ENCODE data around the gene TAF11. TPM values are rescaled to one million over a fixed set of nuclear protein-coding genes. Genes with fewer than 3 reads are reported as not detected.
"Not testable (repeated sequence)": the region's sequence is repeated elsewhere in the genome, so short reads cannot be mapped to it uniquely, and the experiment has no call there.

Gene TAF11
- total RNA-seq, 1 donor from 2014 or later, result 13.7 TPM

GRCh38 chr6:34909320-34909883 is 21.6 kb upstream of the TAF11 start:
- DNase-seq, result no peak
- ATAC-seq (ENCODE audit: poor library complexity), result no peak
- intact Hi-C loops (cut with DNase I), result no loop called here

DNA sequence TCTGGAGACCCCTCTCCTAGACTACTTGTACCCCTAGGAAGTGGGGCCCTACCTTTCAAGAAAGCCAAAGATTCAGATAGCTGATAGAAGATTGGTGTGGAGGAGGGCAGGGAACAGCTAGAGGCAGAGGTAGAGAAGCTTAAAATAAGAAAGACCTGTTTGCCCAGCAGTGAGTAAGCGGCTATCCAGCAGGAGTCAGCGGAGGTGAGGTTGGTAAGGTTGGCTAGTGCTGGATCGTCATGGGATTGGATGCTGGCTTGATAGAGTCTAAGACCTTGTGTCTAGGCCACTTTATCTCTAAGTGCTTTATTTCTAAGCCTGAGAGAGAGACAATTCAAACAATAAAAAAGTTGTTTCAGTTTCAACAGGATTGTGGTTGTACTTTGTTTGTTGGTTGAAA is 20.4 kb upstream of the TAF11 start:
- intact Hi-C loops (cut with DNase I), result no loop called here
- DNase-seq, result no peak
- ATAC-seq (ENCODE audit: poor library complexity), result peak; percentile 20

GRCh38 chr6:34906826-34907225 is 19.0 kb upstream of the TAF11 start:
- no peak for ATAC-seq (ENCODE audit: poor library complexity)
- intact Hi-C loops (cut with DNase I), result no loop called here

GRCh38 chr6:34904990-34905613 is 17.3 kb upstream of the TAF11 start:
- ATAC-seq (ENCODE audit: poor library complexity), result no peak
- DNase-seq, result no peak
- intact Hi-C loops (cut with DNase I), result no loop called here

More at GRCh38 chr6:34906826-34907225, 19.0 kb upstream of the TAF11 start:
- DNase-seq, result no peak

DNA sequence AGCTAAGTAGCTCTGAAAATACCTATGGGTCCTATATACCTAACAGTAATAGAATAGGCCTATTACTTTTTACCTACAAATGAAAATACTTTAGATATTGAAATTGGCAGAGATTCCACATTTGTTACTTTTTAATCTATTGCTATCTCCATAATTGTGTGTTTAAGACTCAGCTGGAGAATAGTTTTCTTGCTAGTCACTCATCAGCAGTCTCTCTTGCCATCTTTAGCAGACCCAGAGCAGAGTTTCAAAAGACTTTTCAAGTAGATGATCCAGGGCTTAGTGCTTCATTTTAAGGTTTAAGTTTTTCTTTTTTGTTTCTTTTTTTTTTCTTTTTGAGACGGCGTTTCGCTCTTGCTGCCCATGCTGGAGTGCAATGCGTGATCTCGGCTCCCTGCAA is 14.1 kb upstream of the TAF11 start:
- intact Hi-C loops (cut with DNase I), result no loop called here
- no peak for ATAC-seq (ENCODE audit: poor library complexity)
- DNase-seq, result no peak

DNA sequence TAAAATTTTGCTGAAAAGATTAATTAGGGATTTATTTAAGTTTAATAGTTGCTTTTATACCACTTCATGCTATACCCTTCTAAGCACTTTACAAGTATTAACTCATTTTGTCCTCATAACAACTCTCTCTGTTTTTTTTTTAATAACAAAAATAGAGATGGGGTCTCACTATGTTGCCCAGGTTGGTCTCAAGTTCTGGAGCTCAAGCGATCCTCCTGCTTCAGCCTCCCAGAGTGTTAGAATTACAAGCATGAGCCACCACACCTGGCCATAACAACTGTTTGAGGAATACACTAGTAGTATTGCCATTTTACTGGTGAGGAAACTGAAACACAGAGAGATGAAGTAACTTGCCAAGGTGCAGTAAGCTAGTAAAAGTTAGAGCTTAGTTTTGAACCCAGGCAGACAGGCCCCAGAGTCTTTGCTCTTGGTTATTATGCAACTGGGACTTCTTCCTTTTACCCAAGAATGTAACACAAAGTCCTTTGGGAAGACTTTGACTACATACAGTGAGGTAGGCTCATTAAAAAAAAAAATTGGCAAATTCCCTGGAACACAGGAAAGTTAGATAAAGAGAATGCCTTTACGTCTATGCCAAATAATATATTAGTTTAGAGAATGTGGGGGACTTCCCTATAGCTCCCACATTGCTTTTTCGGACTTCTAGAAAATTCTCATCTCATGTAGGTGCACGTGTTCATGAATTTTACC is 12.6 kb upstream of the TAF11 start:
- intact Hi-C loops (cut with DNase I), result no loop called here
- ATAC-seq (ENCODE audit: poor library complexity), result no peak
- DNase-seq, result no peak

DNA sequence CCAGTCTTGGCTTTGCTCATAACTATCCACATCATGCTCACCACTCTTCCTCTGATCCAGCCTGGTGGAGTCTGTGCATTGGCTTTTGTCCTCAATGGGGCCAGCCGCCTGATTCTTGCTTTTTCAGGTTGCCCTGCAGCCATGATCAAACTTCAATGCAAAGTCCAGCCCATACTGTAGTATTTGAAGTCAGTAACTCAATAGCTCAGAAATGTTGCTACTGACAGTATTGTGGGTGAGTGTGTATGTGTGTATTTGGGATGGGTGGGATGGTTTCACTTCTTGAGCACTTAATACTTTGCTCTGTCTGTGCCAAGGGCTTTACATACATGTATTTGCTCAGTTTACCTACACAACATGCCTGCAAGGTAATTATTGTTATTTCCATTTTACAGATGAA is 11.9 kb upstream of the TAF11 start:
- DNase-seq; ATAC-seq (ENCODE audit: poor library complexity); intact Hi-C loops (cut with DNase I): not testable (repeated sequence)

DNA sequence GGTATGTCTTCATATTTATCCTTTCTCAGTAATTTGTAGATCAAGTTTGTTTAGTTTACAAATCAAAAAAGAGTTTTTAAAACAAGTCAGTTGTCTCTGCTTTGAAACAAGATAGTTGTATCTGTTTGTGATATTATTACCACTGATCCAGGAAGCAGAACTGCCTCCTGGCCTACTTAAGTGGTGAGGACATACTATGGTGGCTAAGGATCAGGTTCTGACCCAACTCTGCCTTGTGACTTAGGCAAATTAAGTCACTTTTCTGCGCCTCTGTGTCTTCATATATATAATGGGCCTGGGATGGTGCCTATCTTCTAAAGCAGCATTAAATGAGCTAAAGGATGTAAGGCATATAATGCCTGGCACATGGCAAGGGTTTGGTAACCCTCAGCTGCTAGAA is 9.9 kb upstream of the TAF11 start:
- intact Hi-C loops (cut with DNase I), result no loop called here
- ATAC-seq (ENCODE audit: poor library complexity), result no peak

GRCh38 chr6:34897130-34897529 is 9.3 kb upstream of the TAF11 start:
- intact Hi-C loops (cut with DNase I), result no loop called here
- peak; percentile 33 for ATAC-seq (ENCODE audit: poor library complexity)

More for the DNA sequence above, 9.9 kb upstream of the TAF11 start:
- no peak for DNase-seq

GRCh38 chr6:34894693-34895092 is 6.9 kb upstream of the TAF11 start:
- DNase-seq, result no peak
- ATAC-seq (ENCODE audit: poor library complexity), result no peak
- intact Hi-C loops (cut with DNase I), result no loop called here

More at GRCh38 chr6:34897130-34897529, 9.3 kb upstream of the TAF11 start:
- no peak for DNase-seq

DNA sequence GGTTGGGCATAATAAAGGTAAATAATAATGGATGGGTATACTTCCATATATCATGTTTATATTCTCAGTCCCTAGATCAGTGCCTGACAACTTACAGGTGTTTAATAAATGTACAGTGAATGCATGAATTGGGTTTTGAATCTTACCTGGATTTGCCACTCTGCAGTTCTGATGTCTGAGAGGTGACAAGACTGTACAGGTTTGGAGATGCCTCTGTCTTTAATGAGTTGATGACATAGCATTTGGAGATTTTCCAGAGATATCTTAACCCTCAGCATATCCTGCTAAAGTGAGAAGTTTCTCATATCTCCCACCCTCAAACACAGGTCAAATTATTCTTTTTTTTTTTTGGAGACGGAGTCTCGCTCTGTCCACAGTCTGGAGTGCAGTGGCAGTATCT is 3.5 kb upstream of the TAF11 start:
- ATAC-seq (ENCODE audit: poor library complexity) (no peak), DNase-seq (no peak)
- intact Hi-C loops (cut with DNase I), result no loop called here

DNA sequence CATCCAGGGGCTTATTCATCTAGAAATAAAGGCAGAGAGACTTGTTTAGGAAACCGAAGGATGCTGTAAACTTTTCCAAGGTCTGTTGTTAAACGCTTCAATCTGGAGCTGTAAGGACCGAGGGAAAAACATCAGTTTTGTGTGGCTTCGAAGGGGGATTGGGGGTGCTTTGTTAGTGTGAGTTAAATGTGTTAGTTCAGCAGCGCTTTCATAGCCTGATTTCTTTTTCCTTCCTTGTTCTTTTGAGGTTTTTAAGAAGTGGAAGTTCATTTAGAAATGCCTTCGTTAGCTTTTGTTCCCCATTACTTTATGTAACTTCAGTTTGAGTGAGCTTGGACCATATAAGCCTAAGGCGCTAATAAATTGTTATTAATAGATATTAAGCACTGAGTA is 2.7 kb upstream of the TAF11 start:
- no peak for DNase-seq
- ATAC-seq (ENCODE audit: poor library complexity), result no peak
- intact Hi-C loops (cut with DNase I), result no loop called here

- ATAC-seq (ENCODE audit: poor library complexity) (peak; percentile 91), DNase-seq (peak; percentile 91)
- intact Hi-C loops (cut with DNase I), result loop anchor here (5.0 kb wide), 1 partner anchor 73 kb away; no protein-coding TSS in a partner anchor
These were observed 1.2 kb upstream of the TAF11 start, which contains the start of gene ANKS1A for GRCh38 chr6:34888874-34889555. Gene ANKS1A, plus strand, starts transcription at chr6:34889255. Its CDS starts 148 bp downstream, at chr6:34889403.

DNA sequence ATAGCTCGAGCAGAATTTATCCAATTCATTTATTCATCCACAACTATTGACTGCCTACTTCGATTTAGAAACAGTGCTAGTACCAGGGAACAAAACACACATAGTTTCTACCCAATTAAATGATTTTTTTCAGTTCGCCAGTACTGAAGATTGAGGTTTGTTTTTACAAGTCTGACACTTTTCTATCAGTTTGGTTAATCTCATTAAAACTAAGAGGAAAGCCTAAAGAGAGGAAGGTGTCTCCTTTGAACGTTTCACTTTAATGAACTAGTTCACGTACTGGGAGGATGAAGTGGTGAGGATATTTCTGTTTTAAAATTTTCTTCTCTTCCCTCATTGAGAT is 643 bp upstream of the TAF11 start:
- DNase-seq (no peak), ATAC-seq (ENCODE audit: poor library complexity) (no peak)
- intact Hi-C loops (cut with DNase I), result loop anchor here (5.0 kb wide), 1 partner anchor 74 kb away; no protein-coding TSS in a partner anchor

DNA sequence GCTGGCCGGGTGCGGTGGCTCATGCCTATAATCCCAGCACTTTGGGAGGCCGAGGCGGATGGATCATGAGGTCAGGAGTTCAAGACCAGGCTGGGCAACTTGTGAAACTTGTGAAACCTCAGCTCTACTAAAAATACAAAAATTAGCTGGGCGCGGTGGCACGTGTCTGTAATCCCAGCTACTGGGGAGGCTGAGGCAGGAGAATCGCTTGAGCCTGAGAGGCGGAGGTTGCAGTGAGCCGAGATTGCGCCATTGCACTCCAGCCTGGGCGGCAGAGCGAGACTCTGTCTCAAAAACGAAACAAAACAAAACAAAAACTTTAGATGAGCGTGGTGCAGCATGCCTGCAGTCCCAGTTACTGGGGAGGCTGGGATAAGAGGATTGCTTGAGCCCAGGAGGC is 2.0 kb downstream of the TAF11 start:
- intact Hi-C loops (cut with DNase I), result loop anchor here (5.0 kb wide), 1 partner anchor 76 kb away; no protein-coding TSS in a partner anchor
- not testable (repeated sequence) for ATAC-seq (ENCODE audit: poor library complexity); DNase-seq

DNA sequence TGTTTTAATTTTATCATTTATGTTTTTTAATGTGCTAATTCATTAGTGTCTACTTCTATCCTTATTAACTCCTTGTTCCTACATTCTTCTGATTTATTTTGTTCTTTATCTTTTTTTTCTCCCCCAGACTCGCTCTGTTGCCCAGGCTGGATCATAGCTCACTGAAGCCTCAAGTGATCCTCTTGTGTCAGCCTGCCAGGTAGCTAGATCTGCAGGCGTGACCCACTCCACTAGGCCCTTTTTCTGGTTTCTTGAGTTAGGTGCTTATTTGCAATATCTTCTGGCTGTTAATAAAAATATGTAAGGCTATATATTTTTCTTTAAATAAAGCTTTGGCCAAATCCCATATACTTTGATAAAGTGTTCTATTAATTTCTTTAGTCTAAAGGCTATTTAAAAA is 2.8 kb downstream of the TAF11 start:
- no peak for DNase-seq
- intact Hi-C loops (cut with DNase I), result loop anchor here (5.0 kb wide), 1 partner anchor 77 kb away; no protein-coding TSS in a partner anchor
- no peak for ATAC-seq (ENCODE audit: poor library complexity)

GRCh38 chr6:34884073-34884472 is 3.8 kb downstream of the TAF11 start:
- ATAC-seq (ENCODE audit: poor library complexity); intact Hi-C loops (cut with DNase I); DNase-seq: not testable (repeated sequence)

GRCh38 chr6:34877869-34878485 is 9.9 kb downstream of the TAF11 start:
- intact Hi-C loops (cut with DNase I), result loop anchor here (10.0 kb wide), 1 partner anchor 267 kb away; the partner anchor contains the start of gene TCP11
- ATAC-seq (ENCODE audit: poor library complexity) (no peak), DNase-seq (no peak)

- DNase-seq (no peak), ATAC-seq (ENCODE audit: poor library complexity) (no peak)
- intact Hi-C loops (cut with DNase I), result loop anchor here (10.0 kb wide), 1 partner anchor 268 kb away; the partner anchor contains the start of gene TCP11
These were observed 10.6 kb downstream of the TAF11 start for GRCh38 chr6:34877259-34877658.

All from Right ventricle myocardium superior (tissue), 1 donor.